ENCODE results near the gene NRP2.

DNA sequence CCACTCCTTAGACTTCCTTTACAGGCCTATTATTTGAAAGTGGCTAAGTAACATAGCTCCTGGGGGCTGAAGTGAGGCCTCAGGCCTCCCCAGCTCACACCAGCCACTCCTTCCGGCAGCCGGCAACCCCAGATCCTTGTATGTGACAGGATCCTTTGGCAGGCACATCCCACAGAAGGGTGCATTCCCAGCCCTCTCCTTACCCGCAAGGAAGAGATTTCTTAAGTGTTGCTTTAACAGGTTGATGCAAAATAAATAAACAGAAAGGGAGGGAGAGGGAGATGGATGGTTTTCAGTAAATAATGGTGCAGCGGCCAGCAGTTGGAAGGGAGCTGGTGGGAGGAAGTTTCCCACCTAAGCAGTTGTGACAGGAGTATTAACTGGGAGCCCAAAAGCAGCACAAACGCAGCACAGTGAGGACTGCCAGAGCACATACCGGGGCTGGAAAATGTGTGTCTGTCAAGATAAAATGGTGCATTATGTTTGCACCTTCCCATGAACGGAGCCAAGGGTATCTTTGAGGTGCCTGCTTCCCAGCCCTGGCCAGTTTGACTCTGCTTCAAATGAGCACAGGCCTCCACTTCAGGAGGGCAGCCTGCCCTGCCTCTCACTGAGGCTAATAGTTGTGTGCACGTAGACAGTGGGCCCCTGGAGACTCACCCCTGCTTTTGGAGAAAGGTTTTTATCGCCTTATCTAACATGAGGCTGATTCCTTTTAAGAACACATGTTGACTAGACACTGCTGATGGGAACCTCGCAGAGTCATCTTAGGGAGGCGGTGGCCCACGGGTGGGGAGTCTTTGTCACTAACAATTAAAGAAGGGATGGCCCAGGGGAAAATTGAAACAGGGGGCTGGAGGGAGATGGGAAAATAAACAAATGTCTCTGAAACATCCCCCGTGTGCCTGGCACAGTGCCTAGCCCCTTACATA lies 32.8 kb downstream of the NRP2 start:
- TF ChIP-seq CTCF (IDR thresholded peaks at IDR 0.05) = no peak
- TF ChIP-seq EZH2 (IDR thresholded peaks at IDR 0.05; ENCODE audit: borderline replicate concordance, insufficient read depth, low read depth, low read length, poor library complexity, severe bottlenecking) = no peak

All from B cell (primary cell).